HFF-Myc (cell line): ENCODE results near the gene CACTIN.
A peak's percentile ranks its signal among the peaks of the same experiment; 100 is the strongest.

Experiments
- DNase-seq: peaks from one replicate; pipeline ENCODE4 v3.0.0-alpha.2; 2011; ENCODE audit warnings: low read depth; ENCODE audit errors: extremely low read depth
- H3K4me3 ChIP-seq: replicated peaks from 2 replicates; pipeline ENCODE4 v1.5.1; 2011; ENCODE audit warnings: low read depth, mild to moderate bottlenecking, control low read depth, low read length
- TF ChIP-seq, protein P1 (sequence below): IDR thresholded peaks from 2 replicates; pipeline ENCODE4 v1.5.1; 2012; ENCODE audit warnings: mild to moderate bottlenecking, low read depth, low read length, control low read depth; ENCODE audit errors: missing control alignments

Gene CACTIN

GRCh38 chr19:3604227-3604986, 22.2 kb downstream of the CACTIN start:
- TF ChIP-seq, protein P1, sequence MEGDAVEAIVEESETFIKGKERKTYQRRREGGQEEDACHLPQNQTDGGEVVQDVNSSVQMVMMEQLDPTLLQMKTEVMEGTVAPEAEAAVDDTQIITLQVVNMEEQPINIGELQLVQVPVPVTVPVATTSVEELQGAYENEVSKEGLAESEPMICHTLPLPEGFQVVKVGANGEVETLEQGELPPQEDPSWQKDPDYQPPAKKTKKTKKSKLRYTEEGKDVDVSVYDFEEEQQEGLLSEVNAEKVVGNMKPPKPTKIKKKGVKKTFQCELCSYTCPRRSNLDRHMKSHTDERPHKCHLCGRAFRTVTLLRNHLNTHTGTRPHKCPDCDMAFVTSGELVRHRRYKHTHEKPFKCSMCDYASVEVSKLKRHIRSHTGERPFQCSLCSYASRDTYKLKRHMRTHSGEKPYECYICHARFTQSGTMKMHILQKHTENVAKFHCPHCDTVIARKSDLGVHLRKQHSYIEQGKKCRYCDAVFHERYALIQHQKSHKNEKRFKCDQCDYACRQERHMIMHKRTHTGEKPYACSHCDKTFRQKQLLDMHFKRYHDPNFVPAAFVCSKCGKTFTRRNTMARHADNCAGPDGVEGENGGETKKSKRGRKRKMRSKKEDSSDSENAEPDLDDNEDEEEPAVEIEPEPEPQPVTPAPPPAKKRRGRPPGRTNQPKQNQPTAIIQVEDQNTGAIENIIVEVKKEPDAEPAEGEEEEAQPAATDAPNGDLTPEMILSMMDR = no peak
- no peak overlapping the region for H3K4me3 ChIP-seq
- DNase-seq = no peak

- TF ChIP-seq, protein P1 = no peak
- no peak for DNase-seq
- no peak overlapping the region for H3K4me3 ChIP-seq
These were observed 23.3 kb downstream of the CACTIN start for GRCh38 chr19:3603121-3603811.

DNA sequence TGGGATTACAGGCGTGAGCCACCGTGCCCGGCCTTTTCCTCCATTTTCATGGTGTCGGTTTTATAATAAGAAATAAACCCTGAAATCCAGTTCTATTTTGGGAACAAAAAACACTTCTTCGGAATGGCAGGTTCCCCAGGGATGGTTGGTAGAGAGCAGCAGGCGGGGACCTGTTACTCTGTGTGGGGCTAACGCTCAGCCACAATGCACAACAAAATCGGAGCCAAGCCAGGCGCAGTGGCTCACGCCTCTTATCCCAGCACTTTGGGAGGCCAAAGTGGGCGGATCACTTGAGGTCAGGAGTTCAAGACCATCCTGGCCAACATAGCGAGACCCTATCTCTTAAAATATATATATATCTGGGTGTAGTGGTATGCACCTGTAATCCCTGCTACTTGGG, 25.6 kb downstream of the CACTIN start:
- no peak for DNase-seq

GRCh38 chr19:3599776-3600187, 26.8 kb downstream of the CACTIN start:
- TF ChIP-seq, protein P1 = peak; percentile 11

More for the DNA sequence above, 25.6 kb downstream of the CACTIN start:
- TF ChIP-seq, protein P1 = no peak
- H3K4me3 ChIP-seq = no peak overlapping the region

GRCh38 chr19:3595521-3596061, 31.0 kb downstream of the CACTIN start:
- H3K4me3 ChIP-seq = no peak overlapping the region
- TF ChIP-seq, protein P1 = no peak
- DNase-seq = no peak

More at GRCh38 chr19:3599776-3600187, 26.8 kb downstream of the CACTIN start:
- no peak for DNase-seq
- no peak overlapping the region for H3K4me3 ChIP-seq

DNA sequence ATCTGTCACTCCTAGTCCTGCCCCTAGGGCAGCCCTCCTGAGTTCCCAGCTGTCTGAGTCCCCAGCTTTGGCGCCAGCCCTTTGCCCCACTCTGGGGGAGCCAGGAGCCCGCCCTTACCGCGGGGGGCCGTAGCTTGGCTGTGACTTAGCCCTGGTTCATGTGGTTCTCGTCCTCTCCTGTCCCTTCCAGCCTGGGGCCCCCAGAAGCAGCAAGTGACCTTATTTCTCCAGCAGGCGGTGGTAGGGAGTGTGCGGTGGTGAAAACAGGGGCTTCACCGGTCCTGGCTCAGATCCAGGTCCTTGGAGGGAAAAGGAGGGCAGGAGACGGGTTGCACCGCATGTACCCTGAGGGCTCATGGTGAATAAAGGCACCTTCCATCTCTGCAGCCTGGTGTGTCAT, 33.4 kb downstream of the CACTIN start:
- no peak overlapping the region for H3K4me3 ChIP-seq
- TF ChIP-seq, protein P1 = no peak
- no peak for DNase-seq
